GM15510 (cell line): Measurements from ENCODE around the gene CYFIP1.

ENCODE experiments used
- POLR2A ChIP-seq: IDR thresholded peaks from 3 replicates; pipeline ENCODE4 v1.6.1; 2011; ENCODE audit warnings: borderline replicate concordance; ENCODE audit not compliant: insufficient read length; ENCODE audit errors: extremely low read depth

Gene CYFIP1

DNA sequence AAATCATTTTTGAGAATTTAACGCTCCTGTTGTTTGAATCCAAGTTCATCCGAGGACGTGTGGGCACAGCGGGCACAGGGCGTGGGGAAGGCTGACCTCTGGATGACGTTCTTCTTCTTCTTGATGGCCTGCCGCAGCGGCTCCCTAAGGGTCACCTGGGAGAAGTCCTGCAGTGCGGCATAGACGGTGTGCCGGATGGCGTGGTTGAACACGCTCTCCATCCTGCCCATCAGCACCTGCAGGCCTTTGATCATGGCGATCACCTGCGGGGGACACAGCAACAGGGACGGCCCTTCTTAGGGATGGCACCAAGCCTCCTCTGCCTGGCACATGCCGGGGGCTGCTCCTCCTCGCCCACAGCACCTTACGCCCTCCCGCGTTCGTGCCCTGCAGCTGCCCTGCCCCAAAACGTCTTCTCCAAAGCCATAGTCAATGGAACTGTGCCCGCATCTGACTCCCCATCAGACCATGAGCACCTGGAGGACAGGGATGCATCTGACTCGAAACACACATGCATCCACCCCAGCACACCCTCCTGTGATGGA, 61.5 kb downstream of the CYFIP1 start:
- no peak for TF ChIP-seq POLR2A

DNA sequence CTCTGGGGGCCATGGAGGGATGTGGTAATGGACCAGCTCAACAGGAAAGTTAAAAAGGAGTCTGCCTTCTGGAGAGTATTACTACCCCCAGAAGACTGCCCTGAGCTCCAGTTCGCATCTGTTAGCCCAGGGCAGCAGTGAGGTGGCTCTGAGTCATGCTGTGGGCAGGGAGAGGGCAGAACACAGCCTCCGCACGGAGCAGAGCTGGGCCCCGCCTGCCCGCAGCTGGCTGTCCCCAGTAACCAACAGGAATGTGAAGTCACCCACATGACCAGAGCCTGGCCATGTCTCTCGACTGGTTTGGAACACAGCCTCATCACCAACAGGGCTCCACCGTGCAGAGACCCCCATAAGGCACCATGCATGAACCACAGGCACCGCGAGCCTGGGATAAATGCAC, 62.1 kb downstream of the CYFIP1 start:
- TF ChIP-seq POLR2A, result no peak

DNA sequence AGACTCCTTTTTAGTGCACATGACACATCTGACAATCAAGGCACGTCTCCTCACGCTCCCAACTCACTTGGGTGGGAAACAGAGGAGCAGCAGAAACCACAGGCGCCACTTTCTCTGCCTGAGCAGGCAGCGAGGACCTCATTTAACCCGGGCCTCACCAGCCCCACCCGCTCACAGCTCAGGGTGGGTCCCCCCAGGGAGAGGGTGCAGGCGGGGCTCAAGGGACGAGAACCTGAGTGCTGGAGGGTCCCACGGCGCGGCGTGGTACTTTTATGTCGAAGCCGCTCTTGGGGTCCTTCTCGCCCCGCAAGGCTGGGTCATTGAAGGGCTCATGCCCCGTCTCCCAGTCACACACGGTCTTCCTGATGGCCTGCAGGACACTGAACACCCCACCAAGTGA, 62.6 kb downstream of the CYFIP1 start:
- no peak for TF ChIP-seq POLR2A

DNA sequence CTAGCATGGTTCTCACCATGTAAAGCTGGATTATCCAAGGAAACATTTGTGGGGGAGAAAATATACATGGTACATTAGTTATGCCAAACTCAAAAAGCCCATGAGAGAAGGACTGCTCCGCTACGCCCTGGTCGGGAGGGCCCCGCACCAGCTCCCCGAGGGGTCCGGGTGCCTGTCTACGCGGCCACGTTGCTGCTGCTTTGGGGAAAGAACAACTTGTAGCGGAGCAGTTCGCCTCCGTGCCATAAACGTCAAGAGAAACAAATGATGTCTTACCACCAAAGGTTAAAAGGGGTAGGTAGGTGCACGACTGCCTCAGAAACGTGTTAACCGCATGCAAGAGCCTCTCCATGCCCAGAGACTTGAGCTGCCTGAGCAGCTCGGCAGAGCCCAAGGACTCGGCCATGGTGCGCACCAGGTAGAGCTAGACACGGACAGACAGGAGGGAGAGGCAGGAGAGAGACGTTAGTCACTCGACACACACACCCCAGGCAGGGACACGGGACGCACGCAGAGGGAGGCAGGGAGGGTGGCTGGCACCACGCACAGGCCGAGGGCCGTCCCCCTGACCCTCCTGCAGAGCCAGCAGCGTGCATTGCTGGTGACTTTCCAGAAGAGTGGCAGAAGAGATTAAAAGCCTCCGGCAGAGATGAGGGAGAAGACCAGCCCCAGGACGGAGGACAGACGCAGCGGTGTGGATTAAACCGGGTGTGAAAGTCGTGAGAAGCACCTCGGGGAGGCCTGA, 63.4 kb downstream of the CYFIP1 start:
- TF ChIP-seq POLR2A, result no peak

DNA sequence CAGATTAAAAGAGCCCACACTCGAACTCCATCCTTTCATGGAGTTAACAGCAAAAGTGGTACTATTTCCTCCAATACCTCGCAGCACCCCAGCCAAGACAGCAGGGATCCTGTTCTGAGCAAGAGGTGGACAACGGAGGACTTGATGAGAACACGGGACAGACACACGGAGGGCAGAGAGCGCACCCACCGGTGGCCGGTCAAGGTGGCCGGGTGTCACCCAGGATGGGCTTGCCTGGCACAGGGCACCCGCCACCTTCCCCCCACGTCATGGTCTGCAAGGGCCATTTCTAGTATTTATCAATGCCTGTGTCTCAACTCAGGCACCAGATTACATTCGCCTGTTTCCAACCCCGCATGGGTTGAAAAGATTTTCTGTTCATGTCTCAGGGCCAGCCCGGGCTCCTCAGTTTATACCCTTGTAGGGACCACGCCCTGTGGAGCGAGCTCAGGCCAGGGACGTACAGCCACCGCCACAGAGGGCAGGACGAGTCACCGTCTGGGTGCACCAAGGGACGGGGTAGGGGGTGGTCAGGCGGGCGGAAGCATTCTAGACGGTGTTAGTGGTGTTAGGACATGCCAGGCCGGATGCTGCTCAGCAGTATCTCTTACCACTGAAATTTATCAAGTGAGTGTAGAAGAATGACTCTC, 64.2 kb downstream of the CYFIP1 start:
- no peak for TF ChIP-seq POLR2A

DNA sequence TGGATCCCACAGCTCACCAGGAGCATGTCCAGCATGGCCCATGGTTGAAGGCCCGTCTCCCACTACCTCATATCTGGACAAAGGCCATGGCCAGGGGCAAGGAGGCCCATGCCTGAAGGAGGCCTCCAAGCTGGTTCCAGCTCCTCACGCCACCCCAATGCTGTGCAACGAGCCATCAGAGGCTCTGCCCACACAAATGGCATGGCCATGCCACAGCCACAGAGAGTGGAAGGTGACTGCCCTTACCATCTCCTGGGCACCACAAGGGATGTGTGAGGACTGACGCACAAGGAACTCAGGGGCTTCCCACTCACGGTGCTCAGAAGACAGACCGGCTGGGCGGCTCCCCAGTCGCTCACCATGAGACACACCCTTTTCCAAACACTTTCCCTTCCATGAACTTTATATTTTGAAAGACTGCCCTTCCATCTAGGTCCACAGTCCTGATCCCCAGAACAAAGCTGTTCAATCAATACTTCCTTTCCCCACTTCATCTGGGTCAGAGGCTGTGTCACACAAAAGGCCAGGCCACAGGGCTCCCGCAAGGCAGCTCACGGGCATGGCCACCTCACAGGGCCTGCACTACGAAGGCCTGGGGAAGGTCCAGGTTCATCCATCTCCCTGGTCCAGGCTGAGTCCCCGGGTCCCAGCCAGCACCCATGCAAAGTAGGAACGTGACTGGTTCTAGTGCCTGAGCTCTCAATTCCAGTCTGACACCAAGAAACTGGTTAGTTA, 66.4 kb downstream of the CYFIP1 start:
- no peak for TF ChIP-seq POLR2A

DNA sequence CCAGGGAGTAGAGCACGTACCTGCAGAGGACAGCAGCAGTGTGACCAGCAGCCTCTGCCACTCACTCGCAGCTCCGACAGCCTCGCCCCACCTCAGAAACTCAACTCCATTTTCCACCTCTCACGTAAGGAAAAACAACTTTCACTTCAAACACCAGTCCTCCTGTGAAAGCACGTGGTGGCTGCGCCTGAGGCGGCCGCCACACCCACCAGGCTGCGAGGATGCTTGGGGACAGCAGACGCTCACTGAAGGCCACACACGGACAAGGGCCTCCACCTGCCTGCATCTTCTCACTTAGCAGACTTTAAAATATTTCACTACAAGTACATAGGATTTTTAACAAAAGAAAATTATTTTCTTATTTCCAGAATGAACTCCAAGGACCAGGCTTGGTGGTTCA, 67.9 kb downstream of the CYFIP1 start:
- no peak for TF ChIP-seq POLR2A

DNA sequence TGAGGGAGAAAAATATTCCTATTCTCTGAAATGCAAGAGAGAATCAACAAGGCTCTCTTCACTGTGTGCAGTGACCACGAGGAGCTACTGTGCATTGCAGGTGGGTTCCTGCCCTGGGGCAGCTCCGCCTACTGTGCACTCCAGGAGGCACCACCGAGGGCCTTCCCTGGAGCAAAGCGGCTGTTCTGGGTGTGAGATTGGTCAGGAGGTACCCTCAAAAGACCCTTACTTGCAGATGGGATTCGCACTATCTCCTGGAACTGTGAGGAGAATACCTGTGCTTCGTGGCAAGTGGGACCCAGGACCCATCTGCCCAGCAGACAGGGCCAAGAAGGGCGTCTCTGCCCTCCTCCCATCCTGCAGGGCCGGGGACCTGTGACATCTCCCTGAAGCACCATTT, 68.9 kb downstream of the CYFIP1 start:
- no peak for TF ChIP-seq POLR2A

DNA sequence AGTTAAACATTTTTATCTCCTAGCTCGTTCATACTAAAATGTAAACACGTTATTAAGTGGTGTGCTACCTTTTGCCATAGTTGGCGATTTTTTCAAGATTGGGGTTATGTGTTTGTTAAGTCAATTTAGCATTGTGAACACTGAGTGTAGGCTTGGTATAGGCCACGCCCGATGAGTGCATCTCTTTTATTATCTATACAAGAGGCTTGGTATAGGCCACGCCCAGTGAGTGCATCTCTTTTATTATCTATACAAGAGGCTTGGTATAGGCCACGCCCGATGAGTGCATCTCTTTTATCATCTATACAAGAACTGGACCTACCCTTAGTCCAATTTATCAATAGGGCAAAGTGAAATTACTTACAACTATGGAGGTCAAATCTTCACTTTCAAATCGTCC, 71.3 kb downstream of the CYFIP1 start:
- no peak for TF ChIP-seq POLR2A

DNA sequence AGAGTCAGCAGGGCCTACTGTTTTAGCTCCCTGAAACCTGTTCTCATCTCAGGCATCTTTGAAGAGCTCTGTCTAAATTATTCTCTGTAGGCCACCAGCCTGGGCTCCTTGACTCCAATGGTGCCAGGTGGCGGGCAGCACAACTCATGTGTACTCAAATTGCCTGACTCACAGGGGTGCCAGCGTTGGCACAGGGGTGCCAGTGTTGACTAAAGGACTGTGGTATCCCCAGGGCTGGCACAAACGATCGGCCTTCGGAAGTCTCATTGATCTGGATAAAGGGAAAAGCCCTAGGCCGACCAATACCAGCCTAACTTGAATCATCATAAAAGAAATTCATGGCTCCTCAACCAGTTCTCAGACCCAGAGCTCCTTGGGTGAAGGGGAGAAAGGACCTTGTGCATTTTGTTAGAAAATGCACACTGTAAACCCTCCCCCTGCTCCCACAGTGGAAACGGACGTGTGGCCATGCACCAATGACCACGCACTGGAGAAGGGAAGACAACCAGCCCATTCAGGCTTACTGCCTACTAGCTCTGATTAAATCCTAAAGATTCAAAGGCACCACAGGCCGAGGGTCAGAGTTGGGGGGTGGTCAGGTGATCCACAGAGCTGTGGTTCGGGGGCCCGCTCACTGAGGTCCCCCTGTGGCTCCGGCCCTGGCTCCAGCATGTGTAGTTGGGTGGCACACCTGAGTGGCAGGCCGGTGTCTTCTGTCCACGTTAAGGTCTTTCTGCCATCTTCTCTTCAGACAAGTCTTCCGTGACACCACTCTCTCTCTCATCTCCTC, 72.8 kb downstream of the CYFIP1 start:
- TF ChIP-seq POLR2A, result no peak

DNA sequence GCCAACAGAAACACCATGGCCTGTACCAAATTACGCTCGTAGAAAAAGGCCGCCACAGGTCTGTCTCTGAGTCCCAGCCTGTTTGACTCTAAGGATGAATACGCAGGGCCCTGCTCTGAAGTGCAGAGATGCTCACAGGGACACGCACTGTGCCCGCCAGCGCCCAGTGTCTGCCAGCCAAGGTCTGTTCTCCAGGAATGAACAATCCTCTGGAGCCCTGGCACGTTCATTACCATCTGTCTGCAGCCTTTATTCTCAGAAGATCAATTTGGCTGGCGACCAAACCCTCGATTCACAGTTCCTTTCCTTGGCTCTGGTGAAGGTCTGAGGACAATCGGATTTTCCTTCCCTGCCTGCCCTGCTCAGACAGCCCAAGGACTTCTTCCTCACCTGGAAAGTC, 75.4 kb downstream of the CYFIP1 start:
- TF ChIP-seq POLR2A, result no peak

DNA sequence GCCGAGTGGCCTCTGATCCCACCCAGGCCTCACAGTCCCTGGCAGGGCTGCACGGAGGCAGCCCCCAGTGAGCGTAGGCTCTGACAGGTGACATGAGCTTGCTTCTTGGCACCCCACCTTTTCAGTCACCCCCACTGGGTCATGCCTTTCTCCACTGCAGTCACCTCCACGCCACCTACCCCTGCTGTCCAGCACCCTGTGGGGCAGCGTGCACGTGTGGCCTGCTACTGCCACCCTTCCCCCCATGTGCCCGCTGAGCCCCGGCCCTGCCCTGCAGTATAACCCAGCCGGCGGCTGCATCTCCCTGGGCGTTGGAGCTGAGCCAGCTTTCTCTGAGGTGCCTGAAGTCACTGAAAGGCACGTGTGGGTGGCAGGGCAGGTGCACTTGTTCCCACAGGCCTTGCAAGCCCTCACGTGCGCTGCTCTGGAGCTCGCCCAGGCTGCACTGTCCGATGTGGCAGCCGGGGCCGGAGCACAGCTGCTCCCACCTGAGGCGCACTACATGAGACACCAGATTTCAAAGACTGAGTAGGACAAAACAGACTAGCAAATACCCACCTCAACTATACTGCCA, 76.1 kb downstream of the CYFIP1 start:
- no peak for TF ChIP-seq POLR2A

DNA sequence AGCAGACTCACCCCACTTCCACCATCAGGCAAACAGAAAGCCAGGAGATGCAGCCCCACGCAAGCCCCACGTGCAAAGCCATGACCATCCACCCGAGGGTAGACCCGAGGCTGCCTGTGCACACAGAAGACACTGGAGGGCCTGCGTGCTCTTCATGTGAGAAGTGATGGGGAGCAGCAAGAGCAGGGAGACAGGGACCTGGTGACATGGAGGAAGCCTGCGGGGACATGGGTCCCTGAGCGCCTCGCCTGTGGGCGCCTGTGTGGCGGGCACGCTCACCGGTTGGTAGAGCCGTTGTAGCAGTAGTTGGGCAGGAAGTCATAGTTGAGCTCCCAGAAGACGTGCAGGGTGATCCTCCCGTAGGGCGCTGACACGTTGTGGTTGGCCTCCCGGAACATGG, 76.7 kb downstream of the CYFIP1 start:
- no peak for TF ChIP-seq POLR2A

DNA sequence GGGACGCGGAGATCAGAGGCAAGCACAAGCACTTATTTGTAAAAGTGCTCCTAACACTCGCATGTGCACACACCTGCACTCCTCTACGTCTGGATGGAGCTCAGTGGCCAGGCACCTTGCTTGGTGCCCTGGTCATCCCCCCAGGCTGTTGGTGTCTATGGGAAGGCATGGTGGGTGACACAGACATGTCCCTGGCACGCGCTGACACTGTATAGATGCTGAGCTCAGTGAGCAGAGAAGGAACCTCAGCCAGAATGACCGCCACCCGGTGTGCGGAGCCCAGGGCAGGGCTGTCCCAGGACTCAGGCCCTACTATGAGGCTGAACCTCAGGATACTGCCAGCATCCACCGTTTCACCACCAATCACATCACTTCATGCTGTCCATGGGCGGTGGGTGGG, 77.2 kb downstream of the CYFIP1 start:
- TF ChIP-seq POLR2A, result no peak
